SK-N-SH (cell line): ENCODE results near the gene MCF2L. TPM values are rescaled to one million over a fixed set of nuclear protein-coding genes. Genes with fewer than 3 reads are reported as not detected.

Source experiments
- CTCF ChIA-PET: fragments of 300-600, 350-600 bp; formaldehyde crosslinking; extraction: SDS; loops from one replicate; lab custom pipeline; 2021; lab: Yijun Ruan, JAX
- POLR2A ChIA-PET: fragments of 350-600 bp; sonication (Branson Sonifier 250); formaldehyde crosslinking; extraction: SDS; loops from one replicate; lab custom pipeline; 2020; ENCODE audit warnings: antibody characterized with exemption, inconsistent platforms; lab: Yijun Ruan, JAX
- DNase-seq: peaks from one replicate; pipeline ENCODE4 v3.0.0; 2012
- H2AFZ ChIP-seq: fragments of 200-600 bp; sonication (generic); 2 replicates; pipeline ENCODE4 v1.8.1; 2016; ENCODE audit warnings: antibody characterized with exemption, mild to moderate bottlenecking, low read depth
- H3F3A ChIP-seq: fragments of 200-600 bp; sonication (generic); replicated peaks from 2 replicates; pipeline ENCODE3; 2016; ENCODE audit warnings: antibody characterized with exemption, mild to moderate bottlenecking; ENCODE audit not compliant: insufficient read depth
- H3K27ac ChIP-seq, 2 experiments: fragments of 200-500 bp in 1 of 2; fragments of 200-600 bp in 1 of 2; sonication (Bioruptor generic) in 1 of 2; sonication (generic), shearing (Covaris generic) in 1 of 2; 2 replicates each; pipeline versions ENCODE4 v1.5.1 to v1.6.1; 2014 to 2016; ENCODE audit warnings: low read depth in 2 of 2, inconsistent platforms in 1 of 2, low read length in 1 of 2, mild to moderate bottlenecking in 1 of 2, mixed read lengths in 1 of 2
- H3K27me3 ChIP-seq: fragments of 200-600 bp; sonication (generic), shearing (Covaris generic); 2 replicates; pipeline ENCODE4 v1.6.1; 2016; ENCODE audit warnings: mixed run types; ENCODE audit not compliant: insufficient read depth
- H3K36me3 ChIP-seq, 2 experiments: fragments of 200-500 bp in 1 of 2; fragments of 200-600 bp in 1 of 2; sonication (Bioruptor generic) in 1 of 2; sonication (generic) in 1 of 2; replicated peaks in 1 of 2; 2 replicates each; pipeline versions ENCODE3 to v1.5.1; 2014 to 2016; ENCODE audit warnings: low read length in 1 of 2, mild to moderate bottlenecking in 1 of 2; ENCODE audit not compliant: insufficient read depth in 2 of 2, control insufficient read depth in 1 of 2
- H3K4me1 ChIP-seq, 2 experiments: fragments of 200-500 bp in 1 of 2; fragments of 200-600 bp in 1 of 2; sonication (Bioruptor generic) in 1 of 2; sonication (generic), shearing (Covaris generic) in 1 of 2; 2 replicates each; pipeline versions ENCODE4 v1.5.1 to v1.6.1; 2014 to 2016; ENCODE audit warnings: low read depth in 1 of 2, low read length in 1 of 2, mixed run types in 1 of 2; ENCODE audit not compliant: insufficient read depth in 2 of 2, control insufficient read depth in 1 of 2
- H3K4me2 ChIP-seq: fragments of 200-600 bp; sonication (generic), shearing (Covaris generic); 2 replicates; pipeline ENCODE4 v1.6.1; 2017; ENCODE audit warnings: mixed run types
- H3K4me3 ChIP-seq, 2 experiments: fragments of 200-500 bp in 1 of 2; fragments of 200-600 bp in 1 of 2; sonication (Bioruptor generic) in 1 of 2; sonication (generic), shearing (Covaris generic) in 1 of 2; 2 replicates each; pipeline versions ENCODE4 v1.5.1 to v1.8.1; 2014 to 2016; ENCODE audit warnings: low read depth in 2 of 2, inconsistent platforms in 1 of 2, low read length in 1 of 2, mild to moderate bottlenecking in 1 of 2, mixed read lengths in 1 of 2, moderate library complexity in 1 of 2
- H3K79me2 ChIP-seq: fragments of 200-600 bp; sonication (generic); 2 replicates; pipeline ENCODE4 v1.8.1; 2017; ENCODE audit warnings: mild to moderate bottlenecking; ENCODE audit not compliant: insufficient read depth
- H3K9ac ChIP-seq: fragments of 200-600 bp; sonication (generic); 2 replicates; pipeline ENCODE4 v1.6.1; 2017; ENCODE audit warnings: mixed run types
- H3K9me2 ChIP-seq: fragments of 200-600 bp; sonication (generic); 2 replicates; pipeline ENCODE4 v1.6.1; 2017; ENCODE audit warnings: mixed run types
- H3K9me3 ChIP-seq: fragments of 200-600 bp; sonication (generic); 2 replicates; pipeline ENCODE4 v1.6.1; 2017; ENCODE audit warnings: mixed run types, mild to moderate bottlenecking, moderate library complexity
- H4K20me1 ChIP-seq: fragments of 200-600 bp; sonication (generic); 2 replicates; pipeline ENCODE4 v1.6.1; 2017; ENCODE audit warnings: mild to moderate bottlenecking, mixed run types; ENCODE audit not compliant: insufficient read depth
- FOXJ3 ChIP-seq: sonication (generic); formaldehyde crosslinking; IDR thresholded peaks from 2 replicates; pipeline ENCODE4 v1.5.1; 2020; ENCODE audit warnings: mild to moderate bottlenecking, missing genetic modification reagents
- FOXM1 ChIP-seq: IDR thresholded peaks from 2 replicates; pipeline ENCODE4 v1.4.0; 2012; ENCODE audit warnings: low read depth, mild to moderate bottlenecking
- GABPA ChIP-seq: IDR thresholded peaks from 2 replicates; pipeline ENCODE4 v1.4.0; 2012; ENCODE audit warnings: low read depth, mild to moderate bottlenecking
- MXI1 ChIP-seq: IDR thresholded peaks from 2 replicates; pipeline ENCODE4 v1.6.1; 2012; ENCODE audit warnings: mild to moderate bottlenecking, low read depth, low read length, improper control_type of control experiment
- NRF1 ChIP-seq: IDR thresholded peaks from 2 replicates; pipeline ENCODE4 v1.6.1; 2012; ENCODE audit warnings: low read depth, mild to moderate bottlenecking, low read length
- RFX5 ChIP-seq: IDR thresholded peaks from 2 replicates; pipeline ENCODE4 v1.6.1; 2012; ENCODE audit warnings: mild to moderate bottlenecking, improper control_type of control experiment, low read length
- RXRA ChIP-seq: IDR thresholded peaks from 2 replicates; pipeline ENCODE4 v1.4.0; 2012; ENCODE audit warnings: low read depth, mild to moderate bottlenecking, borderline replicate concordance
- TCF12 ChIP-seq: IDR thresholded peaks from 2 replicates; pipeline ENCODE4 v1.4.0; 2012
- YY1 ChIP-seq: IDR thresholded peaks from 2 replicates; pipeline ENCODE4 v1.4.0; 2012; ENCODE audit warnings: low read depth, mild to moderate bottlenecking
- WGBS: methylation state at CpG from one replicate; pipeline ENCODE4 v1.1.6; 2017; ENCODE audit warnings: low lambda C conversion rate; 5-methylcytosine and 5-hydroxymethylcytosine counted together
- polyA plus RNA-seq, 3 experiments: library from polyadenylated mRNA; depleted of rRNA; stranded (reverse); fragments of >200 nt; gene quantifications; 2 replicates each; pipeline ENCODE4 v1.2.3, GENCODE V29; 2012
- TF ChIP-seq, protein P1 (sequence below): IDR thresholded peaks from 2 replicates; pipeline ENCODE4 v1.4.0; 2012; ENCODE audit warnings: low read depth, borderline replicate concordance
- TF ChIP-seq, protein P2 (sequence below): fragments of 150-350 bp; IDR thresholded peaks from 2 replicates; pipeline ENCODE4 v1.6.1; 2016; ENCODE audit warnings: mild to moderate bottlenecking, low read depth, low read length
- TF ChIP-seq, protein P3 (sequence below): IDR thresholded peaks from 2 replicates; pipeline ENCODE4 v1.4.0; 2012; ENCODE audit warnings: low read depth, borderline replicate concordance
- TF ChIP-seq, protein P4 (sequence below): IDR thresholded peaks from 2 replicates; pipeline ENCODE4 v1.4.0; 2012; ENCODE audit warnings: low read depth

The MCF2L gene
- polyA plus RNA-seq, 1 of the 3 experiments (the other 2 are of a cell fraction), result 0.56 TPM

DNA sequence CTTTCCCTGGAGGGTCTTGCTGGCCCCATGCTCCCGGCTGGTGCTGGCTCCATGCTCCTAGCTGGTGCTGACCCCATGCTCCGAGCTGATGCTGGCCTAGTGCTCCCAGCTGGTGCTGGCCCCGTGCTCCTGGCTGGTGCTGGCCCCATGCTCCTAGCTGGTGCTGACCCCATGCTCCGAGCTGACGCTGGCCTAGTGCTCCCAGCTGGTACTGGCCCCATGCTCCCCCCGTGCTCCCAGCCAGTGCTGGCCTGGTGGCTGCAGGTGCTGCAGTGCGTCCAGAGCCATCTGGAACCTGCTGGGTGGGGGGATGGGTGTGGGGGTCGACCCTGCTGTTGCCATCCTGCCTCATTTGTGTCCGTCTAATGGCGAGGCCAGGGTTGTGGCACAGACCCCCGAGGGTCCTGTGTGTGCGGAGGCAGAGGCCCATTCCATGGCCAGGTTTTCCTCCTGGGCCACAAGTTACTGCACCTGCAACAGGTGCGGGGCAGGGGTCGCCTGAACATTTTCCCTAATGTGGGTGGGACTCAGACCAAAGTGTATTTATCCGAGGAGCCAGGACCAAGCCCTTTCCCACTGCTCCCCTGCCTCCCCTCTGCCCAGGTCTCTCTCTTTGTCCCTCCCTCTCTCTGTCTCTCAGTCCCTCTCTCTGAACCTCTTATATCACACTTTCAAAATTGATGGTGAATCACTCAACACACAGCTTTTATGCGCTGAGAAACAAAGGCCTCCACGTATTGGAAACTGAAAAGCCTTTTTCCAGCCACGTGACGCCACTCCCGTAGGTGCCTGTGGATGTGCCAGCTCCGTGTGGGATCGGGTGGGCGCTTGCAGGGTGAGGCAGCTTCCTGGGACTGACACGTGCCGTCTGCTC is 45.1 kb downstream of the MCF2L start:
- ChIA-PET CTCF (interaction anchor here (1.1 to 2.4 kb wide), 3 partner anchors 12 to 78 kb away, joined by 4 to 14 read pairs (median 6); no protein-coding TSS in a partner anchor), POLR2A (no interaction called here)
- Histone ChIP-seq H3K27ac (no peak overlapping the region; a peak in 1 of 4 replicates), H3K4me3 (no peak overlapping the region), H3K9ac (no peak overlapping the region), H3K4me2 (no peak overlapping the region), H2AFZ (no peak overlapping the region), H3K27me3 (no peaks in the 10 kb centered on the region), H3K9me3 (no peaks in the 10 kb centered on the region), H3F3A (no peaks in the 10 kb centered on the region), H3K79me2 (no peaks in the 10 kb centered on the region), H3K9me2 (no peaks in the 10 kb centered on the region), H3K4me1 (peaks cover 0 to 24% of the 10 kb centered on the region in 2 experiments; a peak in 2 of 4 replicates), H4K20me1 (no peaks in the 10 kb centered on the region), H3K36me3 (no peaks in the 10 kb centered on the region)
- TF ChIP-seq RFX5, result no peak
- no peak for TF ChIP-seq TCF12
- no peak for TF ChIP-seq YY1
- TF ChIP-seq, protein P1, sequence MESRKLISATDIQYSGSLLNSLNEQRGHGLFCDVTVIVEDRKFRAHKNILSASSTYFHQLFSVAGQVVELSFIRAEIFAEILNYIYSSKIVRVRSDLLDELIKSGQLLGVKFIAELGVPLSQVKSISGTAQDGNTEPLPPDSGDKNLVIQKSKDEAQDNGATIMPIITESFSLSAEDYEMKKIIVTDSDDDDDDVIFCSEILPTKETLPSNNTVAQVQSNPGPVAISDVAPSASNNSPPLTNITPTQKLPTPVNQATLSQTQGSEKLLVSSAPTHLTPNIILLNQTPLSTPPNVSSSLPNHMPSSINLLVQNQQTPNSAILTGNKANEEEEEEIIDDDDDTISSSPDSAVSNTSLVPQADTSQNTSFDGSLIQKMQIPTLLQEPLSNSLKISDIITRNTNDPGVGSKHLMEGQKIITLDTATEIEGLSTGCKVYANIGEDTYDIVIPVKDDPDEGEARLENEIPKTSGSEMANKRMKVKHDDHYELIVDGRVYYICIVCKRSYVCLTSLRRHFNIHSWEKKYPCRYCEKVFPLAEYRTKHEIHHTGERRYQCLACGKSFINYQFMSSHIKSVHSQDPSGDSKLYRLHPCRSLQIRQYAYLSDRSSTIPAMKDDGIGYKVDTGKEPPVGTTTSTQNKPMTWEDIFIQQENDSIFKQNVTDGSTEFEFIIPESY, result no peak
- DNase-seq, result no peak
- 68% methylated on average over 12 of the region's 25 CpGs for WGBS

DNA sequence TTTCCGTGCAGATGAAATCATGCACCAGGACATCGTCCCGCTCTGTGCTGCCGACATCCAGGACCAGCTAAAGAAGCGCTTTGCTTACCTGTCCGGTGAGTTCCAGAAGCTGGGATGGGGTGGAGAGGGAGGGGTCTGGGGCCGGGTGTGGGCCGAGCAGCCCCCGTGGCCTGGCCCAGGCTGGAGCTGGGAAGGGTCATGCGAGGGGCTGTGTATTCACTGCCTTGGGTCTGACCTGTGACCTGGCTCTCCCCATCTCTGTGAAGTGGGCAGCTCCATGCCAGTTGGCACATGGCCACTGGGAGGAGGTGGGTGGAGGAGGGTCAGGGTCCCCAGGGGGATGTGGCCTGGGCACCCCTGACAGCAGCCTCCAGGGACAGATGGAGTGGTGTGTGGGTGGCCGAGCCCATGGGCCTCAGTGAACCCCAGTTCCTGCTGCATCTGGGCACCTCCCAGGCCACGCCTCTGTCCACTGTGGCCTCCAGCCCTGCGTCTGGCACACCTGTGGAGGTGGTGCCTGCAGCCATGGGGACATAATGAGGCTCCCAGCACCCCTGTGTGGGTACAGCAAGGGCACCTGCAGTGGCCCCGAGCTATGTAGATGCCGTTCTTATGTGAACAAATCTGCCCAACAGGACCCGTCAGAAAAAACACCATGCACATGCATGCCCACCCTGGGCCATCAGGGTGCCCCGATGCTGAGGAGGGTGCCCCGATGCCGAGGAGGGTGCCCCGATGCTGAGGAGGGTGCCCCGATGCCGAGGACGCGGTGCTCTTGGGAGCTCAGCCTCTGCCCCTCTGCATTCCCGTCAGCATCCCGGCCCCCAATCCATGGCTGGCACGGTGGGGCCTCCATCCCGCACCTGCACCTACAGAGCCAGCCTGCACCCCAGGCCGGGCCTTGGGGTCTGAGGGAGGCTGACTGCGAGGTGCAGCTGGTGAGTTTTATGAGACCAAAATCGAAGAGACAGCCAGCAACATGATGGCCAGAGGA is 46.0 kb downstream of the MCF2L start:
- ChIA-PET CTCF (interaction anchor here (0.9 to 2.4 kb wide), 3 partner anchors 13 to 72 kb away, joined by 4 to 14 read pairs (median 6); no protein-coding TSS in a partner anchor), POLR2A (no interaction called here)
- H3K9me2 ChIP-seq, result no peaks in the 10 kb centered on the region
- no peaks in the 10 kb centered on the region for H3K9me3 ChIP-seq
- no peaks in the 10 kb centered on the region for H3F3A ChIP-seq
- no peaks in the 10 kb centered on the region for H4K20me1 ChIP-seq
- no peak overlapping the region for H3K27ac ChIP-seq
- TF ChIP-seq RXRA (no peak), GABPA (no peak), MXI1 (no peak), FOXJ3 (CRISPR knock-in tag) (no peak), NRF1 (no peak), FOXM1 (no peak)
- TF ChIP-seq, protein P2, sequence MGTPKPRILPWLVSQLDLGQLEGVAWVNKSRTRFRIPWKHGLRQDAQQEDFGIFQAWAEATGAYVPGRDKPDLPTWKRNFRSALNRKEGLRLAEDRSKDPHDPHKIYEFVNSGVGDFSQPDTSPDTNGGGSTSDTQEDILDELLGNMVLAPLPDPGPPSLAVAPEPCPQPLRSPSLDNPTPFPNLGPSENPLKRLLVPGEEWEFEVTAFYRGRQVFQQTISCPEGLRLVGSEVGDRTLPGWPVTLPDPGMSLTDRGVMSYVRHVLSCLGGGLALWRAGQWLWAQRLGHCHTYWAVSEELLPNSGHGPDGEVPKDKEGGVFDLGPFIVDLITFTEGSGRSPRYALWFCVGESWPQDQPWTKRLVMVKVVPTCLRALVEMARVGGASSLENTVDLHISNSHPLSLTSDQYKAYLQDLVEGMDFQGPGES, result no peak
- TF ChIP-seq, protein P3, sequence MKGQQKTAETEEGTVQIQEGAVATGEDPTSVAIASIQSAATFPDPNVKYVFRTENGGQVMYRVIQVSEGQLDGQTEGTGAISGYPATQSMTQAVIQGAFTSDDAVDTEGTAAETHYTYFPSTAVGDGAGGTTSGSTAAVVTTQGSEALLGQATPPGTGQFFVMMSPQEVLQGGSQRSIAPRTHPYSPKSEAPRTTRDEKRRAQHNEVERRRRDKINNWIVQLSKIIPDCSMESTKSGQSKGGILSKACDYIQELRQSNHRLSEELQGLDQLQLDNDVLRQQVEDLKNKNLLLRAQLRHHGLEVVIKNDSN, result no peak
- TF ChIP-seq, protein P4, sequence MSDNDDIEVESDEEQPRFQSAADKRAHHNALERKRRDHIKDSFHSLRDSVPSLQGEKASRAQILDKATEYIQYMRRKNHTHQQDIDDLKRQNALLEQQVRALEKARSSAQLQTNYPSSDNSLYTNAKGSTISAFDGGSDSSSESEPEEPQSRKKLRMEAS, result no peak
- TF ChIP-seq, all 33 proteins: peak for 0
- Histone ChIP-seq H3K4me2 (no peak overlapping the region), H2AFZ (no peak overlapping the region), H3K4me3 (no peak overlapping the region), H3K4me1 (peaks cover 0 to 14% of the 10 kb centered on the region in 2 experiments; a peak in 1 of 4 replicates), H3K79me2 (no peaks in the 10 kb centered on the region), H3K36me3 (no peaks in the 10 kb centered on the region), H3K27me3 (no peaks in the 10 kb centered on the region), H3K9ac (no peak overlapping the region)
- DNase-seq, result no peak
- WGBS, result 50% methylated on average over 14 of the region's 31 CpGs
